ENCODE data around the gene YIF1B. TPM values are rescaled to one million over a fixed set of nuclear protein-coding genes. Genes with fewer than 3 reads are reported as not detected.
A peak's percentile ranks its signal among the peaks of the same experiment; 100 is the strongest.

The YIF1B gene
- total and polyA plus RNA-seq, 9 of the 15 experiments (the other 6 are each of a cell fraction or from before 2014, with no cell fraction given): 8.5 to 586 (median 323) TPM

DNA sequence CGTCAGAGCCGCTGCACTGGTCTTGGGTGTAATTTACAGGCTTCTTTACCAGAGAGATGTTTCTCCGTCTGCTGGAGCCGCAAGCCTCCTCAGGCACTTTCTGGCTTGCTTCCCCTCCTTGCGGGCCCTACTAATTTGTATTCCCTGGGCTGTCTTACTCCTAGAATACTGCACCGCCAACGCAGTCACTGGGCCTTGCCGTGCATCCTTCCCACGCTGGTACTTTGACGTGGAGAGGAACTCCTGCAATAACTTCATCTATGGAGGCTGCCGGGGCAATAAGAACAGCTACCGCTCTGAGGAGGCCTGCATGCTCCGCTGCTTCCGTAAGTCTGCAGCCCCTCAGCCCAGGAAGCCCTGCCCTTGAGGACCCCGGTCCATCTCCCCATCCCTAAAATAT is 25.8 kb downstream of the YIF1B start:
- in situ Hi-C loops (cut with MboI): no loop called here
- no peak for DNase-seq (ENCODE audit: extremely low read depth in 1 of 4, low spot score in 3 of 4)
- TF ChIP-seq RBM14 (IDR thresholded peaks at IDR 0.05; ENCODE audit: borderline replicate concordance, insufficient read depth, low read depth, low read length): no peak
- TF ChIP-seq, protein P1, sequence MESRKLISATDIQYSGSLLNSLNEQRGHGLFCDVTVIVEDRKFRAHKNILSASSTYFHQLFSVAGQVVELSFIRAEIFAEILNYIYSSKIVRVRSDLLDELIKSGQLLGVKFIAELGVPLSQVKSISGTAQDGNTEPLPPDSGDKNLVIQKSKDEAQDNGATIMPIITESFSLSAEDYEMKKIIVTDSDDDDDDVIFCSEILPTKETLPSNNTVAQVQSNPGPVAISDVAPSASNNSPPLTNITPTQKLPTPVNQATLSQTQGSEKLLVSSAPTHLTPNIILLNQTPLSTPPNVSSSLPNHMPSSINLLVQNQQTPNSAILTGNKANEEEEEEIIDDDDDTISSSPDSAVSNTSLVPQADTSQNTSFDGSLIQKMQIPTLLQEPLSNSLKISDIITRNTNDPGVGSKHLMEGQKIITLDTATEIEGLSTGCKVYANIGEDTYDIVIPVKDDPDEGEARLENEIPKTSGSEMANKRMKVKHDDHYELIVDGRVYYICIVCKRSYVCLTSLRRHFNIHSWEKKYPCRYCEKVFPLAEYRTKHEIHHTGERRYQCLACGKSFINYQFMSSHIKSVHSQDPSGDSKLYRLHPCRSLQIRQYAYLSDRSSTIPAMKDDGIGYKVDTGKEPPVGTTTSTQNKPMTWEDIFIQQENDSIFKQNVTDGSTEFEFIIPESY (CRISPR knock-in tag; IDR thresholded peaks at IDR 0.05): 0 out of 2 replicates have a peak, but pooled peaks have one; percentile 28
- TF ChIP-seq, protein P2, sequence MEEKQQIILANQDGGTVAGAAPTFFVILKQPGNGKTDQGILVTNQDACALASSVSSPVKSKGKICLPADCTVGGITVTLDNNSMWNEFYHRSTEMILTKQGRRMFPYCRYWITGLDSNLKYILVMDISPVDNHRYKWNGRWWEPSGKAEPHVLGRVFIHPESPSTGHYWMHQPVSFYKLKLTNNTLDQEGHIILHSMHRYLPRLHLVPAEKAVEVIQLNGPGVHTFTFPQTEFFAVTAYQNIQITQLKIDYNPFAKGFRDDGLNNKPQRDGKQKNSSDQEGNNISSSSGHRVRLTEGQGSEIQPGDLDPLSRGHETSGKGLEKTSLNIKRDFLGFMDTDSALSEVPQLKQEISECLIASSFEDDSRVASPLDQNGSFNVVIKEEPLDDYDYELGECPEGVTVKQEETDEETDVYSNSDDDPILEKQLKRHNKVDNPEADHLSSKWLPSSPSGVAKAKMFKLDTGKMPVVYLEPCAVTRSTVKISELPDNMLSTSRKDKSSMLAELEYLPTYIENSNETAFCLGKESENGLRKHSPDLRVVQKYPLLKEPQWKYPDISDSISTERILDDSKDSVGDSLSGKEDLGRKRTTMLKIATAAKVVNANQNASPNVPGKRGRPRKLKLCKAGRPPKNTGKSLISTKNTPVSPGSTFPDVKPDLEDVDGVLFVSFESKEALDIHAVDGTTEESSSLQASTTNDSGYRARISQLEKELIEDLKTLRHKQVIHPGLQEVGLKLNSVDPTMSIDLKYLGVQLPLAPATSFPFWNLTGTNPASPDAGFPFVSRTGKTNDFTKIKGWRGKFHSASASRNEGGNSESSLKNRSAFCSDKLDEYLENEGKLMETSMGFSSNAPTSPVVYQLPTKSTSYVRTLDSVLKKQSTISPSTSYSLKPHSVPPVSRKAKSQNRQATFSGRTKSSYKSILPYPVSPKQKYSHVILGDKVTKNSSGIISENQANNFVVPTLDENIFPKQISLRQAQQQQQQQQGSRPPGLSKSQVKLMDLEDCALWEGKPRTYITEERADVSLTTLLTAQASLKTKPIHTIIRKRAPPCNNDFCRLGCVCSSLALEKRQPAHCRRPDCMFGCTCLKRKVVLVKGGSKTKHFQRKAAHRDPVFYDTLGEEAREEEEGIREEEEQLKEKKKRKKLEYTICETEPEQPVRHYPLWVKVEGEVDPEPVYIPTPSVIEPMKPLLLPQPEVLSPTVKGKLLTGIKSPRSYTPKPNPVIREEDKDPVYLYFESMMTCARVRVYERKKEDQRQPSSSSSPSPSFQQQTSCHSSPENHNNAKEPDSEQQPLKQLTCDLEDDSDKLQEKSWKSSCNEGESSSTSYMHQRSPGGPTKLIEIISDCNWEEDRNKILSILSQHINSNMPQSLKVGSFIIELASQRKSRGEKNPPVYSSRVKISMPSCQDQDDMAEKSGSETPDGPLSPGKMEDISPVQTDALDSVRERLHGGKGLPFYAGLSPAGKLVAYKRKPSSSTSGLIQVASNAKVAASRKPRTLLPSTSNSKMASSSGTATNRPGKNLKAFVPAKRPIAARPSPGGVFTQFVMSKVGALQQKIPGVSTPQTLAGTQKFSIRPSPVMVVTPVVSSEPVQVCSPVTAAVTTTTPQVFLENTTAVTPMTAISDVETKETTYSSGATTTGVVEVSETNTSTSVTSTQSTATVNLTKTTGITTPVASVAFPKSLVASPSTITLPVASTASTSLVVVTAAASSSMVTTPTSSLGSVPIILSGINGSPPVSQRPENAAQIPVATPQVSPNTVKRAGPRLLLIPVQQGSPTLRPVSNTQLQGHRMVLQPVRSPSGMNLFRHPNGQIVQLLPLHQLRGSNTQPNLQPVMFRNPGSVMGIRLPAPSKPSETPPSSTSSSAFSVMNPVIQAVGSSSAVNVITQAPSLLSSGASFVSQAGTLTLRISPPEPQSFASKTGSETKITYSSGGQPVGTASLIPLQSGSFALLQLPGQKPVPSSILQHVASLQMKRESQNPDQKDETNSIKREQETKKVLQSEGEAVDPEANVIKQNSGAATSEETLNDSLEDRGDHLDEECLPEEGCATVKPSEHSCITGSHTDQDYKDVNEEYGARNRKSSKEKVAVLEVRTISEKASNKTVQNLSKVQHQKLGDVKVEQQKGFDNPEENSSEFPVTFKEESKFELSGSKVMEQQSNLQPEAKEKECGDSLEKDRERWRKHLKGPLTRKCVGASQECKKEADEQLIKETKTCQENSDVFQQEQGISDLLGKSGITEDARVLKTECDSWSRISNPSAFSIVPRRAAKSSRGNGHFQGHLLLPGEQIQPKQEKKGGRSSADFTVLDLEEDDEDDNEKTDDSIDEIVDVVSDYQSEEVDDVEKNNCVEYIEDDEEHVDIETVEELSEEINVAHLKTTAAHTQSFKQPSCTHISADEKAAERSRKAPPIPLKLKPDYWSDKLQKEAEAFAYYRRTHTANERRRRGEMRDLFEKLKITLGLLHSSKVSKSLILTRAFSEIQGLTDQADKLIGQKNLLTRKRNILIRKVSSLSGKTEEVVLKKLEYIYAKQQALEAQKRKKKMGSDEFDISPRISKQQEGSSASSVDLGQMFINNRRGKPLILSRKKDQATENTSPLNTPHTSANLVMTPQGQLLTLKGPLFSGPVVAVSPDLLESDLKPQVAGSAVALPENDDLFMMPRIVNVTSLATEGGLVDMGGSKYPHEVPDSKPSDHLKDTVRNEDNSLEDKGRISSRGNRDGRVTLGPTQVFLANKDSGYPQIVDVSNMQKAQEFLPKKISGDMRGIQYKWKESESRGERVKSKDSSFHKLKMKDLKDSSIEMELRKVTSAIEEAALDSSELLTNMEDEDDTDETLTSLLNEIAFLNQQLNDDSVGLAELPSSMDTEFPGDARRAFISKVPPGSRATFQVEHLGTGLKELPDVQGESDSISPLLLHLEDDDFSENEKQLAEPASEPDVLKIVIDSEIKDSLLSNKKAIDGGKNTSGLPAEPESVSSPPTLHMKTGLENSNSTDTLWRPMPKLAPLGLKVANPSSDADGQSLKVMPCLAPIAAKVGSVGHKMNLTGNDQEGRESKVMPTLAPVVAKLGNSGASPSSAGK (IDR thresholded peaks at IDR 0.05): no peak
- H4K20me1 ChIP-seq (replicated peaks; ENCODE audit: control insufficient read depth, insufficient read depth, low read length): no peaks in the 10 kb centered on the region
- no peaks in the 10 kb centered on the region for H3K27me3 ChIP-seq (ENCODE audit: control insufficient read depth in 2 of 2, insufficient read depth in 2 of 2, low read length in 2 of 2)
- ChIA-PET POLR2A (interaction anchor here (0.9 kb wide), 1 partner anchor 9 kb away, joined by 3 read pairs; no protein-coding TSS in a partner anchor), CTCF (ENCODE audit: low intra/inter-chr PET ratio) (no interaction called here)
- H3K36me3 ChIP-seq (ENCODE audit: control insufficient read depth, insufficient read depth, low read length): no peaks in the 10 kb centered on the region
- 84% methylated on average over 14 of the region's 15 CpGs for WGBS (ENCODE audit: insufficient coverage, low coverage, missing lambda C conversion rate)
- no peaks in the 10 kb centered on the region for H3K9me1 ChIP-seq (ENCODE audit: control insufficient read depth, insufficient read depth, low read length)
- peaks cover 0 to 30% of the 10 kb centered on the region in 2 experiments; a peak in 3 of 5 replicates for H3K4me1 ChIP-seq (replicated peaks in 1 of 2; ENCODE audit: control insufficient read depth in 2 of 2, insufficient read depth in 2 of 2, low read length in 2 of 2)
- H3K9ac ChIP-seq (ENCODE audit: insufficient read depth in 1 of 2, low read depth in 2 of 2, low read length in 2 of 2): no peak overlapping the region
- H3K79me2 ChIP-seq (ENCODE audit: control insufficient read depth, insufficient read depth, low read length): no peaks in the 10 kb centered on the region
- H3K9me3 ChIP-seq (replicated peaks; ENCODE audit: control insufficient read depth, insufficient read depth, low read depth, low read length): no peaks in the 10 kb centered on the region
- H3K4me3 ChIP-seq: no peak overlapping the region
- H2AFZ ChIP-seq (ENCODE audit: low read depth, low read length): no peak overlapping the region
- BruUV-seq (replicated peaks): no TSS peak
- H3K4me2 ChIP-seq (ENCODE audit: insufficient read depth, low read length): no peak overlapping the region
- no peak overlapping the region for H3K27ac ChIP-seq (ENCODE audit: extremely low read depth, low read depth, low read length)
- FAIRE-seq: no peak
- intact Hi-C loops (cut with micrococcal nuclease): no loop called here
- ATAC-seq: no peak

All from K562 (cell line).